ENCODE results near the gene ZNF628. TPM values are rescaled to one million over a fixed set of nuclear protein-coding genes. Genes with fewer than 3 reads are reported as not detected.
A peak's percentile ranks its signal among the peaks of the same experiment; 100 is the strongest.

ZNF628 gene
- total RNA-seq, 1 donor, result 2.9 TPM

GRCh38 chr19:55439052-55439451 is 37.4 kb upstream of the ZNF628 start:
- H3K4me2 ChIP-seq (ENCODE audit: insufficient read depth, low read length), result no peak overlapping the region
- peak; percentile 43 for DNase-seq (ENCODE audit: insufficient read length, low spot score, missing footprints)
- no peaks in the 10 kb centered on the region for H3K79me2 ChIP-seq (ENCODE audit: insufficient read depth, low read length)
- H3K4me3 ChIP-seq (ENCODE audit: insufficient read depth, low read length), result no peak overlapping the region
- no peaks in the 10 kb centered on the region for H3K4me1 ChIP-seq (ENCODE audit: insufficient read depth, low read length)
- no peaks in the 10 kb centered on the region for H3K9me3 ChIP-seq (ENCODE audit: low read depth, low read length)
- no peak overlapping the region for H2AFZ ChIP-seq (ENCODE audit: low read length)
- H3K27ac ChIP-seq (ENCODE audit: low read depth, low read length), result no peak overlapping the region
- no peaks in the 10 kb centered on the region for H4K20me1 ChIP-seq (ENCODE audit: insufficient read depth, low read length)
- H3K36me3 ChIP-seq (ENCODE audit: insufficient read depth, low read length), result no peaks in the 10 kb centered on the region
- peaks cover 37% of the 10 kb centered on the region for H3K27me3 ChIP-seq (ENCODE audit: insufficient read depth, low read length)
- no peak for TF ChIP-seq CTCF (IDR thresholded peaks at IDR 0.05; ENCODE audit: extremely low read depth, low read depth, low read length)

GRCh38 chr19:55440411-55441105 is 35.9 kb upstream of the ZNF628 start:
- no peaks in the 10 kb centered on the region for H3K79me2 ChIP-seq (ENCODE audit: insufficient read depth, low read length)
- H2AFZ ChIP-seq (ENCODE audit: low read length), result no peak overlapping the region
- no peak overlapping the region for H3K4me2 ChIP-seq (ENCODE audit: insufficient read depth, low read length)
- peak; percentile 92 for DNase-seq (ENCODE audit: insufficient read length, low spot score, missing footprints)
- H3K36me3 ChIP-seq (ENCODE audit: insufficient read depth, low read length), result no peaks in the 10 kb centered on the region
- H3K4me3 ChIP-seq (ENCODE audit: insufficient read depth, low read length), result no peak overlapping the region
- H3K27ac ChIP-seq (ENCODE audit: low read depth, low read length), result no peak overlapping the region
- no peaks in the 10 kb centered on the region for H4K20me1 ChIP-seq (ENCODE audit: insufficient read depth, low read length)
- no peaks in the 10 kb centered on the region for H3K9me3 ChIP-seq (ENCODE audit: low read depth, low read length)
- no peaks in the 10 kb centered on the region for H3K4me1 ChIP-seq (ENCODE audit: insufficient read depth, low read length)
- peaks cover 52% of the 10 kb centered on the region for H3K27me3 ChIP-seq (ENCODE audit: insufficient read depth, low read length)
- TF ChIP-seq CTCF (IDR thresholded peaks at IDR 0.05; ENCODE audit: extremely low read depth, low read depth, low read length), result no peak

- Histone ChIP-seq H3K4me2 (ENCODE audit: insufficient read depth, low read length) (no peak overlapping the region), H4K20me1 (ENCODE audit: insufficient read depth, low read length) (no peaks in the 10 kb centered on the region), H3K27me3 (ENCODE audit: insufficient read depth, low read length) (peaks cover 56% of the 10 kb centered on the region), H3K79me2 (ENCODE audit: insufficient read depth, low read length) (no peaks in the 10 kb centered on the region), H3K4me3 (ENCODE audit: insufficient read depth, low read length) (no peak overlapping the region), H3K4me1 (ENCODE audit: insufficient read depth, low read length) (no peaks in the 10 kb centered on the region), H3K36me3 (ENCODE audit: insufficient read depth, low read length) (no peaks in the 10 kb centered on the region), H2AFZ (ENCODE audit: low read length) (no peak overlapping the region), H3K9me3 (ENCODE audit: low read depth, low read length) (no peaks in the 10 kb centered on the region), H3K27ac (ENCODE audit: low read depth, low read length) (no peak overlapping the region)
- DNase-seq (ENCODE audit: insufficient read length, low spot score, missing footprints), result peak; percentile 73
- no peak for TF ChIP-seq CTCF (IDR thresholded peaks at IDR 0.05; ENCODE audit: extremely low read depth, low read depth, low read length)
These were observed 35.1 kb upstream of the ZNF628 start for GRCh38 chr19:55441319-55441691.

GRCh38 chr19:55441692-55442321 is 34.6 kb upstream of the ZNF628 start:
- Histone ChIP-seq H3K4me3 (ENCODE audit: insufficient read depth, low read length) (no peak overlapping the region), H3K4me1 (ENCODE audit: insufficient read depth, low read length) (no peaks in the 10 kb centered on the region), H3K9me3 (ENCODE audit: low read depth, low read length) (no peaks in the 10 kb centered on the region), H3K36me3 (ENCODE audit: insufficient read depth, low read length) (no peaks in the 10 kb centered on the region), H3K27me3 (ENCODE audit: insufficient read depth, low read length) (peaks cover 56% of the 10 kb centered on the region), H3K79me2 (ENCODE audit: insufficient read depth, low read length) (no peaks in the 10 kb centered on the region), H3K4me2 (ENCODE audit: insufficient read depth, low read length) (no peak overlapping the region), H3K27ac (ENCODE audit: low read depth, low read length) (no peak overlapping the region), H4K20me1 (ENCODE audit: insufficient read depth, low read length) (no peaks in the 10 kb centered on the region), H2AFZ (ENCODE audit: low read length) (no peak overlapping the region)
- peak; percentile 73 for DNase-seq (ENCODE audit: insufficient read length, low spot score, missing footprints)
- TF ChIP-seq CTCF (IDR thresholded peaks at IDR 0.05; ENCODE audit: extremely low read depth, low read depth, low read length), result no peak
